ENCODE measurements around the gene SELE.

DNA sequence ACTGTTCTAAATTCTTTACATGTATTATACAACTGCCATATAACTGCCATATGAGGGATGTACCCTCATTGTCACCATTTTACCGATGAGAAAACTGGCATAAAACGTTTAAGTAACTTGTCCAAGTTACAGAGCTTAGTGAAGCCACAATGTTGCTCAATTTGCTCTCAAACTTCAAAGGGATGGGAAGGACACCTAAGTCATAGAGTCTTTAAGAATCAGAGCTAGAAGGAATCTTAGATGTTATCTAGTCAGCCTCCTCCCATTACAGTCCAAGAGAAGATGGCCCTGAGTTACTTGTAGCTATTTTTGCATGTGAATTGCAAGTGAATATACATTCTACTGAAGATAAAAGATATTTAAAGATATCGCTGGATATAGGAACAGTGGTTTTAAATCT lies 54.2 kb downstream of the SELE start:
- TF ChIP-seq, protein P1, sequence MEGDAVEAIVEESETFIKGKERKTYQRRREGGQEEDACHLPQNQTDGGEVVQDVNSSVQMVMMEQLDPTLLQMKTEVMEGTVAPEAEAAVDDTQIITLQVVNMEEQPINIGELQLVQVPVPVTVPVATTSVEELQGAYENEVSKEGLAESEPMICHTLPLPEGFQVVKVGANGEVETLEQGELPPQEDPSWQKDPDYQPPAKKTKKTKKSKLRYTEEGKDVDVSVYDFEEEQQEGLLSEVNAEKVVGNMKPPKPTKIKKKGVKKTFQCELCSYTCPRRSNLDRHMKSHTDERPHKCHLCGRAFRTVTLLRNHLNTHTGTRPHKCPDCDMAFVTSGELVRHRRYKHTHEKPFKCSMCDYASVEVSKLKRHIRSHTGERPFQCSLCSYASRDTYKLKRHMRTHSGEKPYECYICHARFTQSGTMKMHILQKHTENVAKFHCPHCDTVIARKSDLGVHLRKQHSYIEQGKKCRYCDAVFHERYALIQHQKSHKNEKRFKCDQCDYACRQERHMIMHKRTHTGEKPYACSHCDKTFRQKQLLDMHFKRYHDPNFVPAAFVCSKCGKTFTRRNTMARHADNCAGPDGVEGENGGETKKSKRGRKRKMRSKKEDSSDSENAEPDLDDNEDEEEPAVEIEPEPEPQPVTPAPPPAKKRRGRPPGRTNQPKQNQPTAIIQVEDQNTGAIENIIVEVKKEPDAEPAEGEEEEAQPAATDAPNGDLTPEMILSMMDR (IDR thresholded peaks at IDR 0.05): no peak
- no peak for TF ChIP-seq POLR2A (IDR thresholded peaks at IDR 0.05; ENCODE audit: low read depth)
- TF ChIP-seq POLR2AphosphoS5 (IDR thresholded peaks at IDR 0.05): no peak

Data from esophagus muscularis mucosa (tissue), 3 donors.